ENCODE measurements around the gene TPX2.
"Not testable (repeated sequence)": the region's sequence is repeated elsewhere in the genome, so short reads cannot be mapped to it uniquely, and the experiment has no call there.

- not testable (repeated sequence) for TF ChIP-seq CTCF, POLR2A (IDR thresholded peaks at IDR 0.05)
Observed at GRCh38 chr20:31814142-31814541, 75.1 kb downstream of the TPX2 start.

Data from Peyer's patch (tissue), 4 donors.